ENCODE measurements around the gene MGLL.
"Not testable (repeated sequence)": the region's sequence is repeated elsewhere in the genome, so short reads cannot be mapped to it uniquely, and the experiment has no call there.

MGLL gene

GRCh38 chr3:127718916-127719290 is 103.4 kb downstream of the MGLL start:
- DNase-seq = no peak

DNA sequence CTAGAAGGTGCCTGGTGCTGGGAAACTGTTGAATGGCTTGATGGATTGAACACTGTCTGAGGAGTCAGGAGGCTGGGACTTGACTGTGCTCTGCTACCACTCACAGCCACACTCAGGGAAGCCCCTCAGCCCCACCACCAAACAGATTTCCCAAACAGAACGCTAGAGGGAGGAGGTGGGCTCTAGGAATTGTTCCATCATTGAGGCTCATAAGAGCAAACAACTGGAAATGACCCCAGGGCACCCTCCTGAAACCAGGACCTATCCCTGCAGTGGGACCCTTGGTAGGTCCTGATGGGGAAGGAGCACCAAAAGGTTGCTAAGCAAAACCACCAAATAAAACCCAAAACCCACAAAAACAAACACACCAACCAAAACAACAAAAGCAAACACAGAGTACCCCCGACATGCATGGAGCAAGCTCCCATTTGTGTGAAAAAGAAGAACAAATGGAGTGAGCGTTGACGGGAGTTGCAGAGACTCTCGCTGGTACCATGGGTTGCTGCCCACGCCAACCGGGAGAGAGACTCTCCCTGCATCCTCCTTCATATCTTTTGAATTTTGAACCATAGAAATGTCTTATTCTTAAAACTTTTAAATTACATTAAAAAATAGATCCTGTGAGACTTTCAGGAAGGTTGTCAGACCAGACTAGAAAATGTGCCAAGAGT is 103.9 kb downstream of the MGLL start:
- no peak for DNase-seq

DNA sequence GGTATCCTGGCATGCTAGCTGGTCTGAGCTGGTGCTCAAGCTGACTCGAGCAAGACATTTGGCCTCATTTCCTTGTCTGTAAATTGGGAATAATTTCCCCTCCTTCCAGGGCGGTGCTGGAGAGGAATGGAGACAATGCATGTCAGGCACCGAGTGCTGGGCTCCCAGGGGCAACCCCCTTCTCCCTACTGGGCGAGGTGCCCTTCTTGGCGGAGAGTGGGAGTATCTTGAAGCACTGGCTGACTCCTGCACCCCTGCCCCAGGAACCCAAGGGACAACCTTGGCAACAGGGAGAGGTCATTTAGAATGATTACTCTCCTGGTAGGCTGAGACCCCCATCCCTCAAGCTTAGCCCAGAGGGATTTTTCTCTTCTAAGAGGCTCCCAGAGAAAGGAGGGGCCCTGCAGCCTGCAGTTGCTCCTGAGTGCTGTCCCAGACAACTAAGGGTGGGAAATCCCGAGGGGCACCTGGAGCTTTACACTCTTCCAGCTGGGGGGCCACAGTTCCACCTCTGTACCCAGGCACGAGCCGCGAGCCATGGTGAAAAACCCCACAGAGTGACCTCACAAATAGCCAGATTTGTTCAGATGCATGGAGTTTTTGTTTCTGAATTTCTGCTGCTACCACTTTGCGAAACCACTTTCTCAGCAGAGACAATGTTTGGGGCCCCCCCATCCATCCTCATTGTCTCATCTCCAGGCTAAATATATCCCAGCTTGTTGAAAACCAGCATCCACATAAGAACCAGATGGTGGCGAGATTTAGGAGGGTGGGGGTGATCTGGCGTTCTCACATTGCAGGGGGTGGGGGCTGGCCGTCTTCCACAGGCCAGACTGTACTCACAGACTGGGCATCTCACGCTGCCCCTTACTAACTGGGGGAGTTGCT is 104.7 kb downstream of the MGLL start:
- DNase-seq = no peak

- no peak for DNase-seq
Measured at GRCh38 chr3:127716384-127716783, 105.9 kb downstream of the MGLL start.

GRCh38 chr3:127715532-127715931 is 106.8 kb downstream of the MGLL start:
- no peak for DNase-seq

- DNase-seq = no peak
Measured at GRCh38 chr3:127714866-127715265, 107.4 kb downstream of the MGLL start.

DNA sequence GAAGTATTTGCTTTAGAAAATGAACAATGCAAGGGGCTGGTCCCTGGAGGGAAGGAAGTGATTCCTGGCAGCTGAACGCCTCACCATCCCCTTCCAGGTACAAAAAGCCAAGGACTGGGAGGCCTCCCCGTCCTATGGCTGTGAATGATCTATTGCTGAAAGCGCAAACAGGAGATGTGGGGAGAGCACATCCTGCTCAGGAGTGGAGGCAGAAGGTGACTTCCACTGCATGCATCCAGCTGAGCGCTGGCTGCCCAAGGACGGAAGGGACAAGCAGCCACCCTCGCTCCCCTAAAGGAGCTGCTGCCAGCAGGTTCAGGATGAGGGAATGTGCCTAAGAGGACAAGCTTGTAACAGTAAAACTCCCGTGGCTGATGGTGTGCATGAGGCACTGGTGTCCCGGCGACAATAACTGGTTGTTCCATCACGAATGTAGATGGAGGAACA is 108.2 kb downstream of the MGLL start:
- DNase-seq = peak; percentile 10

- no peak for DNase-seq
Measured at GRCh38 chr3:127712881-127713771, 109.2 kb downstream of the MGLL start.

DNA sequence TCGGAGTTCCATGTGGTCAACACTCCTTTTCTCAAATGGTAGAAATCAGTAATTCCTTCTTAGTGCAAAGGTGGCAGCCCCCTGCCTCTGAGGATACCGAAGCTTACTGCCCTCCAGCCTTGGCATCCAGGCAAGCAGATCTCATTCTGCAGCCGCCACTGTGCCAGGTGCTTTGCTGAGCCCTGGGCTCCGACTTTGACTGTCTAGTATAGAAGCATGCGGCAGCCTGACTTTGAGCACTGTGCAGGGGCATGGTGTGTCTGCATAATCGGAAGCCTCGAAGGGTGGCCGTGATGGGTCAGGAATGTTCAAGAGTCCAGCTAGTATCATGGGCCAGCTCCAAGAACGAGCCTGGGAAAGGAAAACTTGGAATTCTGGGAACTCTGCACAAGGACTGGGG is 109.9 kb downstream of the MGLL start:
- no peak for DNase-seq

- DNase-seq = no peak
Measured at GRCh38 chr3:127711896-127712295, 110.4 kb downstream of the MGLL start.

DNA sequence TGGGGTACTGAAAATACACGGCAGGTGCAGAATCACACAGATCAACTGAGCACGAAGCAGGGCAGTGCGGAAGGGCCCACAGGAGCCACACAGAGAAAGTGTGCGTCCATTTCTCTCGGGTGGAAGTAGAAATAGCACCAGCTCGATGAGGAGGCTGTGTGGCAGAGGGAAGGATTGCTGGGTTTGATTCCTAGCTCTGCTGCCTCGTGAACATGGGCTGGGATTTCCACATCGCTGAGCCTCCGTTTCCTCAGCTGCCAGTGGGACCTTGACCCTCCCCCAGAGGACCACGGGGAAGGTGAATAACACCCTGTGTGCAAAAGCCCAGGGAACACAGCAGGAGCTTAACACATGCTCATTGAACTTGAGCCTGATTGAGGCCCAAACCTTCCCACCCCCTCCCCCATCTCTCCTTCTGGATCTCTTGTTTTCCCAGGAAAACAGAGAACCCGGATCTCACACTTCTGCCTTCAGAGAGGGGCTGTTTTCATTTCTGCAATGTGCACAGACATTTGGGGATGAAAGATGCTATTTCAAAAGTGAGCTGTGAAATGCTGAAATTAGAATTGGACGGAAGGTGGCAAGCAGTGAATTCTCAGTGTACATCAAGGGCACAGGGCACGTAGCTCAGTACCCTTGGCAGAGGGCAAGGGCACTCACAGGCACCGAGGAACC is 111.2 kb downstream of the MGLL start:
- DNase-seq = no peak

- DNase-seq = no peak
Measured at GRCh38 chr3:127710155-127710941, 112.0 kb downstream of the MGLL start.

DNA sequence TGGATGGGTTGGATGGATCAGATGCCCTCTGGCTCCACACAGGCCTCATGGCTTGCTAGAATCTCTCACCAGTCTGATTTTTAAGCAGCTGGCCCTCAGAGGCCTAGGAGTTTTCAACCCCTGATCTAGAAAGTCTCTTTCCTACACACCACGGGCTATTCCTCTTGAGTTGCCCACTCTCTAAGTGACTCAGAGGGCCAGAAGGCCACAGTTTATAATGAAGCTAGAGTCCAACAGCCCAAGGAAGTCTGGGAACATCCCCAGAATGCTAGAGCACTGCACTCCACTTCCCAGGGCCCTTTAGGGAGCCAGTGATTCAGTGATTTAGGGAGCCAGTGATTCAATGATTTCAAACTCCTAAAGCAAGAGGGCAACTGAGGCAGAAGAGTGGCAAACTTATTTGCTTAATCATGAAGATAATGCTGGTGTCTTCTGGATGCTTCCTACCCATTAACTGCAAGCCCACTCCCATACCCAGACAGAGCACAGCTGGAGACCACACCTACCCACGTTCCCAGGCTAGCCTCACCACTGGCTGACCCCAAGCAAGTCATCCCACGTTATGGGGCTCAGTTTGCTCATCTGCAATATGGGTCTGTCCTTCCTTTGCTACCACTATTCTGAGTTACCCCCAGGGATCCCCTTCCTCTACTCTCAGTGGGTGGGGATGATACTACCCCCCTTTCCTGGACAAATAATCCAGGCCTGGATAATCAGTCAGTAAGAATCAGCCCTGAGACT is 112.8 kb downstream of the MGLL start:
- DNase-seq = no peak

DNA sequence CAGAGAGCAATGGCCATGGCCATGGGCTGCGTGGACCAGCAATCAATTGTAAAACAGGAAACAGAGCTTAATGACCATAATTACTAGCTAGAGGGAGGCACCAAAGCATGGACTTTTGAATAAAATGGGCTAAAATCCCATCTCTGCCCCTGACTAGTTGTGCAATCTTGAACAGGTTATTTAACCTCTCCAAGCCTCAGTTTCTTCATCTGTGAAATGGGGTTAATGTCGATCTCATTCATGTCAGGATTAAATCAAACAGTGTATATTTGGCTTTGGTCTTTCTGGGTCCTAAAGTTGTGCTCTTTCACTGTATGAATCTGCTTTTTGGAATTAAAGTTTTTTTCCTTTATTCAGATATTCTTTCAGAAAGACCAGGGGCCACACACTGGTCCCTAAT is 113.5 kb downstream of the MGLL start:
- DNase-seq = no peak

DNA sequence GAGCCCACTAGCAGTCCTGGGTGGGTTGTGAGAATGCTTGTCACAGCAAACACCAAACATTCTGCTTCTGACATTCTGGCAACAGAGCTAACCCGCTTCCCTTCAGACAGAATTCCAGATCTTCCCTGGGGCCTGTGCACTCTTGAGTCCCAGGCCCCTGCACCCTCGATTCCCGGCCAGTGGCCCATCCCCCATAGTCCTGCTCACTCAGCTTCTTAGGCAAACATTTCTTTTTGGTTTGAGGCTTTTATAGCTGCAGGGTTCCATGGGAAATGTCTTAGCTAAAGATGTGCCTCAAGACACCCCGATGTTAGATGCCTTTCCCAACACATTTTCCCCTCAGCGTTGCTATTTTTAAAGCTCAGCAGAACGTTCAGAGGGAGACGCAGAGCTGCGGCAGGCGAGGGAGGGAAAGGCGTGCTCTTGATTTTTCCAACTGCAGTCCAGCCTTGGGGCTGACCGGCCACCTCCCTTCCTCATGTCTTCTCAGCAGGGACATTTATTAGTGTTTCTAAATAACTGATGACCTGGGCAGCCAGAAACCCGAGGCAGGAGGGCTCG is 114.4 kb downstream of the MGLL start:
- no peak for DNase-seq

GRCh38 chr3:127706785-127707351 is 115.4 kb downstream of the MGLL start:
- no peak for DNase-seq

GRCh38 chr3:127706312-127706711 is 116.0 kb downstream of the MGLL start:
- DNase-seq = no peak

GRCh38 chr3:127704840-127705239 is 117.5 kb downstream of the MGLL start:
- not testable (repeated sequence) for DNase-seq

- DNase-seq = no peak
Measured at GRCh38 chr3:127702151-127702578, 120.2 kb downstream of the MGLL start.

DNA sequence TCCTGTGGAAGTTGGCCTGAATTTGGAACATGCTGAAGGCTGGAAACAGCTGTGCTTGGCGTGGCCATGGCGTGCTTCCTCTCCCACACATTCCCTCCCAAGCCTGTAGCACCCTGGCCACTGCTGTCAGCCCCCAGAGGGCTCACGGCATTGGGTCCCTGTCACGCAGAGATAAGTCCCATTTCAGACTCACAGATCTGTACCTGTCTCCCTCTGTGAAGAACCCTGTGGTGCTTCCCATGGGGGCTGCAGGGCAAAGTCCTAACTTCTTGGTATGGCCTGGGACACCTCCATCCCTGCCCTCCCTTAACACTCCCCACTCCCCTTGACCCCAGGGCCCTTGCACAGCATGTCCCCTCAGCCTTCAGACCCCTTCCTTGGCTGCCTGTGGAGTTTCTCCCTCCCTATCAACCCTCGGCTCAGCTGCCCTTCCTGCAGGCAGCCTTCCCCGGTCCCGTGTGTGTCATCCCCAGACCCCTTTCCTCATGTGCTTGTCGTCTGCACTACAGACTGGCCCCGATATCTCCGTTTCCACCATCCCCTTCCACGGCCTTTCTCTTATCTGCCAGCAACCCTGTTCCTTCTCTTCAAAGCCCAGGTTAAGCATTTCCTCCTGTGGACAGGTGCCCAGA is 120.9 kb downstream of the MGLL start:
- DNase-seq = no peak
